SK-N-SH treated with all-trans-retinoic acid at 6 μM for 48 hours (cell line): ENCODE measurements around the gene SLC22A5.

Experiments
- ATAC-seq: fragments of 200-7000 bp; cut with Tn5 transposase; 3 replicates; pipeline ENCODE4 v1.9.1; 2020; ENCODE audit warnings: mild to moderate bottlenecking, moderate library complexity
- ARNTL ChIP-seq: fragments of 450-650 bp; formaldehyde crosslinking; IDR thresholded peaks from 2 replicates; pipeline ENCODE4 v1.5.0; 2020; ENCODE audit warnings: low read depth, mild to moderate bottlenecking, moderate library complexity, borderline replicate concordance
- BACH2 ChIP-seq: fragments of 250-450 bp; sonication (Bioruptor Pico); IDR thresholded peaks from 2 replicates; pipeline ENCODE4 v1.9.0; 2021; ENCODE audit warnings: mild to moderate bottlenecking, borderline replicate concordance
- CREB5 ChIP-seq: fragments of 250-450 bp; sonication (Bioruptor Pico); IDR thresholded peaks from 2 replicates; pipeline ENCODE4 v1.5.1; 2020; ENCODE audit warnings: low read depth, mild to moderate bottlenecking, moderate library complexity
- CSRNP3 ChIP-seq: fragments of 250-450 bp; sonication (Bioruptor Pico); IDR thresholded peaks from 2 replicates; pipeline ENCODE4 v1.5.1; 2021; ENCODE audit warnings: mild to moderate bottlenecking, moderate library complexity
- ESRRG ChIP-seq: fragments of 250-450 bp; sonication (Bioruptor Pico); IDR thresholded peaks from 2 replicates; pipeline ENCODE4 v1.6.1; 2021; ENCODE audit warnings: mild to moderate bottlenecking
- GLIS3 ChIP-seq: fragments of 250-450 bp; sonication (Bioruptor Pico); IDR thresholded peaks from 2 replicates; pipeline ENCODE4 v1.5.0; 2020; ENCODE audit warnings: mild to moderate bottlenecking, moderate library complexity
- ISL1 ChIP-seq: fragments of 250-450 bp; sonication (Bioruptor Pico); IDR thresholded peaks from 2 replicates; pipeline ENCODE4 v2.1.2; 2022; ENCODE audit warnings: mild to moderate bottlenecking, moderate library complexity
- OSR1 ChIP-seq: fragments of 250-450 bp; sonication (Bioruptor Pico); IDR thresholded peaks from 2 replicates; pipeline ENCODE4 v1.8.0; 2022; ENCODE audit warnings: moderate library complexity, mild to moderate bottlenecking, inconsistent platforms
- PATZ1 ChIP-seq: fragments of 250-450 bp; sonication (Bioruptor Pico); IDR thresholded peaks from 2 replicates; pipeline ENCODE4 v1.8.0; 2020; ENCODE audit warnings: mild to moderate bottlenecking, moderate library complexity, borderline replicate concordance
- POU6F1 ChIP-seq: fragments of 250-450 bp; sonication (Bioruptor Pico); IDR thresholded peaks from 2 replicates; pipeline ENCODE4 v1.8.0; 2021; ENCODE audit warnings: low read depth, mild to moderate bottlenecking, moderate library complexity, borderline replicate concordance
- PPARA ChIP-seq: fragments of 250-450 bp; sonication (Bioruptor Pico); IDR thresholded peaks from 2 replicates; pipeline ENCODE4 v1.5.0; 2020; ENCODE audit warnings: mild to moderate bottlenecking, borderline replicate concordance
- RARB ChIP-seq: fragments of 250-450 bp; sonication (Bioruptor Pico); IDR thresholded peaks from 2 replicates; pipeline ENCODE4 v1.8.0; 2021; ENCODE audit warnings: mild to moderate bottlenecking, moderate library complexity
- SNAI2 ChIP-seq: fragments of 250-450 bp; sonication (Bioruptor Pico); IDR thresholded peaks from 2 replicates; pipeline ENCODE4 v1.5.0; 2020; ENCODE audit warnings: mild to moderate bottlenecking, moderate library complexity
- TCF4 ChIP-seq: fragments of 250-450 bp; sonication (Bioruptor Pico); IDR thresholded peaks from 2 replicates; pipeline ENCODE4 v1.8.0; 2021; ENCODE audit warnings: mild to moderate bottlenecking, moderate library complexity, borderline replicate concordance
- TOX ChIP-seq: fragments of 250-450 bp; sonication (Bioruptor Pico); IDR thresholded peaks from 2 replicates; pipeline ENCODE4 v1.8.0; 2021; ENCODE audit warnings: mild to moderate bottlenecking, moderate library complexity, borderline replicate concordance
- TSHZ2 ChIP-seq: fragments of 250-450 bp; sonication (Bioruptor Pico); IDR thresholded peaks from 2 replicates; pipeline ENCODE4 v1.5.0; 2020; ENCODE audit warnings: mild to moderate bottlenecking, moderate library complexity
- ZC3H10 ChIP-seq: fragments of 250-450 bp; sonication (Bioruptor Pico); IDR thresholded peaks from 2 replicates; pipeline ENCODE4 v1.5.1; 2021; ENCODE audit warnings: mild to moderate bottlenecking, moderate library complexity
- ZFP3 ChIP-seq: fragments of 250-450 bp; sonication (Bioruptor Pico); IDR thresholded peaks from 2 replicates; pipeline ENCODE4 v1.5.0; 2020; ENCODE audit warnings: mild to moderate bottlenecking, moderate library complexity
- ZFP30 ChIP-seq: fragments of 450-650 bp; formaldehyde crosslinking; IDR thresholded peaks from 2 replicates; pipeline ENCODE4 v1.5.0; 2022; ENCODE audit warnings: mild to moderate bottlenecking, moderate library complexity
- ZNF565 ChIP-seq: fragments of 450-650 bp; formaldehyde crosslinking; conservative IDR thresholded peaks from 2 replicates; pipeline ENCODE4 v1.5.0; 2020; ENCODE audit warnings: low read depth, mild to moderate bottlenecking, moderate library complexity
- ZNF70 ChIP-seq: fragments of 450-650 bp; formaldehyde crosslinking; IDR thresholded peaks from 2 replicates; pipeline ENCODE4 v1.5.0; 2020; ENCODE audit warnings: mild to moderate bottlenecking, moderate library complexity
- ZNF8 ChIP-seq: fragments of 450-650 bp; formaldehyde crosslinking; IDR thresholded peaks from 2 replicates; pipeline ENCODE4 v1.5.0; 2020; ENCODE audit warnings: mild to moderate bottlenecking, moderate library complexity

SLC22A5 gene

GRCh38 chr5:132383261-132383660 is 13.8 kb downstream of the SLC22A5 start (continued):
- no peak for TF ChIP-seq CREB5
- no peak for TF ChIP-seq ZNF8
- no peak for TF ChIP-seq ISL1 (CRISPR knock-in tag)
- TF ChIP-seq ESRRG (CRISPR knock-in tag), result no peak
- no peak for TF ChIP-seq BACH2 (CRISPR knock-in tag)
- no peak for TF ChIP-seq GLIS3

GRCh38 chr5:132383984-132384383 is 14.5 kb downstream of the SLC22A5 start:
- TF ChIP-seq POU6F1 (CRISPR knock-in tag) (no peak), RARB (no peak), ZFP3 (CRISPR knock-in tag) (no peak), SNAI2 (CRISPR knock-in tag) (no peak), TCF4 (CRISPR knock-in tag) (no peak), PPARA (no peak), GLIS3 (no peak), OSR1 (CRISPR knock-in tag) (no peak), ESRRG (CRISPR knock-in tag) (no peak), ISL1 (CRISPR knock-in tag) (no peak), ZNF565 (CRISPR knock-in tag) (no peak), TOX (CRISPR knock-in tag) (no peak), ARNTL (CRISPR knock-in tag) (no peak), CREB5 (no peak), PATZ1 (CRISPR knock-in tag) (no peak), ZNF8 (no peak), TSHZ2 (CRISPR knock-in tag) (no peak), ZC3H10 (CRISPR knock-in tag) (no peak), ZNF70 (CRISPR knock-in tag) (no peak)
- ATAC-seq, result no peak

GRCh38 chr5:132384506-132385050 is 15.1 kb downstream of the SLC22A5 start:
- no peak for ATAC-seq
- no peak for TF ChIP-seq ZC3H10 (CRISPR knock-in tag)
- no peak for TF ChIP-seq ARNTL (CRISPR knock-in tag)
- TF ChIP-seq TCF4 (CRISPR knock-in tag), result no peak
- TF ChIP-seq CSRNP3 (CRISPR knock-in tag), result no peak
- TF ChIP-seq ESRRG (CRISPR knock-in tag), result no peak
- no peak for TF ChIP-seq RARB
- no peak for TF ChIP-seq CREB5
- TF ChIP-seq PATZ1 (CRISPR knock-in tag), result no peak
- no peak for TF ChIP-seq ISL1 (CRISPR knock-in tag)
- no peak for TF ChIP-seq ZFP30 (CRISPR knock-in tag)
- no peak for TF ChIP-seq PPARA
- no peak for TF ChIP-seq ZNF565 (CRISPR knock-in tag)
- no peak for TF ChIP-seq ZFP3 (CRISPR knock-in tag)
